NCI-H2196 treated with DMSO at 0.1 percent for 48 hours (cell line): ENCODE results near the gene CADM2.
A peak's percentile ranks its signal among the peaks of the same experiment; 100 is the strongest.
"Not testable (repeated sequence)": the region's sequence is repeated elsewhere in the genome, so short reads cannot be mapped to it uniquely, and the experiment has no call there.

Experiments used
- DNase-seq: peaks from one replicate; lab custom pipeline; 2025; ENCODE audit not compliant: unreplicated experiment; lab: John Stamatoyannopoulos, UW

The CADM2 gene

GRCh38 chr3:85881833-85882393, 923.1 kb downstream of the CADM2 start:
- no peak for DNase-seq

- no peak for DNase-seq
These were observed 931.3 kb downstream of the CADM2 start for GRCh38 chr3:85890043-85890555.

GRCh38 chr3:85903434-85903833, 944.6 kb downstream of the CADM2 start:
- no peak for DNase-seq

GRCh38 chr3:85912980-85913379, 954.2 kb downstream of the CADM2 start:
- no peak for DNase-seq

- DNase-seq = no peak
These were observed 963.6 kb downstream of the CADM2 start for GRCh38 chr3:85922374-85922773.

GRCh38 chr3:85930718-85931117, 971.9 kb downstream of the CADM2 start:
- DNase-seq = no peak

GRCh38 chr3:85933326-85933725, 974.5 kb downstream of the CADM2 start:
- no peak for DNase-seq

- DNase-seq = no peak
These were observed 976.4 kb downstream of the CADM2 start for GRCh38 chr3:85935171-85935570.

GRCh38 chr3:85939074-85939482, 980.3 kb downstream of the CADM2 start:
- DNase-seq = peak; percentile 35

GRCh38 chr3:85950435-85950834, 991.6 kb downstream of the CADM2 start:
- no peak for DNase-seq

- DNase-seq = no peak
These were observed 1002.0 kb downstream of the CADM2 start for GRCh38 chr3:85960793-85961192.

- DNase-seq = no peak
These were observed 1019.0 kb downstream of the CADM2 start for GRCh38 chr3:85977615-85978338.

GRCh38 chr3:85979034-85979433, 1020.2 kb downstream of the CADM2 start:
- no peak for DNase-seq

- not testable (repeated sequence) for DNase-seq
These were observed 1030.8 kb downstream of the CADM2 start for GRCh38 chr3:85989581-85989980.

GRCh38 chr3:86029590-86029989, 1070.8 kb downstream of the CADM2 start:
- DNase-seq = no peak

GRCh38 chr3:86037916-86038315, 1079.1 kb downstream of the CADM2 start:
- DNase-seq = no peak

GRCh38 chr3:86046436-86047136, 1087.8 kb downstream of the CADM2 start:
- DNase-seq = no peak

- no peak for DNase-seq
These were observed 1088.4 kb downstream of the CADM2 start for GRCh38 chr3:86047161-86047560.

- DNase-seq = no peak
These were observed 1092.3 kb downstream of the CADM2 start for GRCh38 chr3:86051058-86051457.

- no peak for DNase-seq
These were observed 1097.2 kb downstream of the CADM2 start for GRCh38 chr3:86056032-86056431.

GRCh38 chr3:86056962-86057361, 1098.2 kb downstream of the CADM2 start:
- DNase-seq = no peak

- no peak for DNase-seq
These were observed 1115.0 kb downstream of the CADM2 start for GRCh38 chr3:86073799-86074198.
